NCI-H146 (cell line): Measurements from ENCODE around the gene YWHAG.
"Not testable (repeated sequence)": the region's sequence is repeated elsewhere in the genome, so short reads cannot be mapped to it uniquely, and the experiment has no call there.

Source experiments
- DNase-seq: peaks from one replicate; lab custom pipeline; 2025; lab: John Stamatoyannopoulos, UW

Gene YWHAG

DNA sequence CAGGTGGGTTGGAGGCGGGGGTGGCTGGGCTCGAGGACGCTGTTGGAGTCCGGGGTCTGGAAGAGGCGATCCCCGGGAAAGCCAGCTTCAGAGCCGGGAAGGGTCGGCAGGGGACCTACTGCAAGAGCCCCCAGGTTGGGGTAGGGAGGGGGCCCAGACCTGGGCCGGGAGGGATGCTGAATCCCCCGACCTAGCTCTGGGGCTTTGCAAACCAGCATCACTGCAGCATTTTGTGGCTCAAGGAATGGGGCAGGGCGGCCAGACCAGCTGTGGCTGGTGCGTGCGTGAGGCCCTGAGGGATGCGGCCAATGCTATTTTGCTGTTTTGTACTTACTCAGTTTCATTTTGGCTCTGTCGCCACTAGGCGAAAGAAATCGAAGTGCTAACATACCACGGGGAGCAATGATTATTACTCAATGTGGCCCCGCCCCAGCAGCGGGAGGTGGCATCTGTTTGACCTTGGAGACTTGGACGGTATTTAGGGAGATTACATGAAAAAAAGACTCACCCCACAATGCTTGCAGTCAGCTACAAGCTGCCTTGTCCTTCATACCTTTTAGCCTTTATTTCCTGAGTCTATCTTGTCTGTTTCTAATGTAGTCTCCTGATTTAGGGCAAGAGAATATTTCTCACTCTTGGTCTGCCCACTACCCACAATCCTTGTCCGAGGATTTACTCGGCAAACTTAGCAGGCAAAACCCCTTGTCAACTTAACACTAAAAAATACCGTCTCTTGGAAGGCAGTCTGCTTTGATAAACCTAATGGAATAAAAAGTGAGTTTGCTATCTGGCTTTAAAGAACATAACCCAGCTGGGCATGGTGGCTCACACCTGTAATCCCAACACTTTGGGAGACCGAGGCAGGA lies 40.1 kb downstream of the YWHAG start:
- peak; percentile 76 for DNase-seq

- peak; percentile 98 for DNase-seq
Observed at GRCh38 chr7:76317782-76318487, 40.9 kb downstream of the YWHAG start.

- DNase-seq = peak; percentile 64
Observed at GRCh38 chr7:76316984-76317781, 41.6 kb downstream of the YWHAG start.

DNA sequence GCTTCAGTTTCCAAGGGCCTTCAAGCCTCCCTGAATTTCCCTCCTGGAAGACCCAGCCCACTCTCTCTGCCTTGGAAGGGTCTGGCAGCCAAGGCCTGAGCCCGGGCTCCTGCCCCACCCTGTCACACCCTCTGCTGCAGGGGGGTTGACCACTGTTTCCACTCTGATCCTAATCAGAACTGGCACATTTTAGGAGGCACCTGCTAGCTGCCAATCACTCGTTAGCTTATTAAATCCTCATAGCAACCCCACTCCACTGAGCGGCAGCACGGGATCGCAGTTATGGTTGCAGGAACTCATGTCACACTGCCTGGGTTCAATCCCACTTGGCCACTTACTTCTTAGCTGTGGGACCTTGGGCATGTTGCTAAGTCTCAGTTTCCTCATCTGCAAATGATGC lies 43.4 kb downstream of the YWHAG start:
- DNase-seq = no peak

GRCh38 chr7:76314740-76315139 lies 44.1 kb downstream of the YWHAG start:
- not testable (repeated sequence) for DNase-seq

- peak; percentile 92 for DNase-seq
Observed at GRCh38 chr7:76314042-76314721, 44.6 kb downstream of the YWHAG start.

GRCh38 chr7:76311838-76312237 lies 47.0 kb downstream of the YWHAG start:
- not testable (repeated sequence) for DNase-seq

DNA sequence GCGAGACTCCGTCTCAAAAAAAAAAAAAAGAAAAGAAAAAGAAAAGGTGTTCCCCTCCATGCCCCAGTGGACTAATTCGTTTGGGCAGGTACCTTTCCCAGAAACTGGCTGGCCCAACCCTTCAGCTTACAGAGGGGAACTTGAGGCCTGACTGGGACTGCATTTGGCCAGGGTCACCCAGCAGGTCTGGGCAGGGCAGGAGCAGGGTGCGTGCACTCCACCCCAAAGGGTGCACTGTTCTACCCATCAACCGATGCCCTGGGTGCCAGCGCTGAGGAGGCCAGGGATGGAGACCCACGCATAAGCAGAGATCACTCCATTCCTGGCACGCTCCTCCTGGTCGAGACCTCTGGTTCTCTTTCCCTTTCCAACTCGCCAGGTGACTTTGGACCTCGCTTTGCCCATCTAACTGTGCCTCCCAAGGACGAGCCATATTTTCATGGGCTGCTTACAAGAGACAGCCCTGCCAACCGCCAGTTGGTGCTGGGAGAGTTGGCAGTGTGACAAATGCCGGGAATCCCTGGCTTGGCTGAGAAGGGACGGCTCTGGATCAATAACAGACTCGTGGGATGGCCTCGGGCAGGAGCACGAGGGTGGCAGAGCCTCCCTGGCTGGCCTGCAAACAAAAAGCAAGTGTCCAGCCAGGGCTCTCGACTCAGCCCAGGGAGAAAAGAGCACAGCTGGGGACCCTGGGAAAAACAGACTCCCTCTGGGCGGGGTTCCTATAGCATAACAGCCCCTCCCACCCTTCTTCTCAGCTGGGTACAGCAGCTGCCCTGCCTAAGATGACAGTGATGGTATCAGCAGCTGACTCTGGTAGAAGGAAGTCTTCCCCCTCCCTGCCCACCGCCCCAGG lies 48.5 kb downstream of the YWHAG start:
- DNase-seq = peak; percentile 94

GRCh38 chr7:76309341-76310101 lies 49.3 kb downstream of the YWHAG start:
- not testable (repeated sequence) for DNase-seq

GRCh38 chr7:76308874-76309273 lies 49.9 kb downstream of the YWHAG start:
- not testable (repeated sequence) for DNase-seq

DNA sequence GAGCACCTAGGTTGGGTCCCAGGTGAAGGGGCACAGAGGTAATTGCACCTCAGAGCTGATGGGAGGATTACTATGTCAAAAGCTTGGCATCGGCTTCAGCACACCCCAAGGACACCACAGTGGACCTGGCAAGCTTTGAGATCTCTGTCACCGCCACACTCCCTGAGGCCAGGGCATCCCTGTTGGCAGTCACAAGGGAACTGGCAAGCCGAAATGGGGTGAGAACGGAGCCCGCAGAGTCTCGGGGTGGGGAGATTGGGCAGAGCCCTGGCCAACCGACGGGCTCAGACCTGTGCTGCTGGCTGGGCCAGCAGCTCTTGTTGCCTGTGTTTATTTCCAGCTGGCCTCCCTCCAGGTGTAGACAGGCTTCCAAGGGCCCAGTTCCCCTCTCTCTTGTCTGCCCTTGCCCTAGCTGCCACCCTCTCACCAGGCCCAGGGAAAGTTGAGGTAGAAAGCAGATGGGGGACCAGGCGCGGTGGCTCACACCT lies 53.9 kb downstream of the YWHAG start:
- DNase-seq = no peak

- DNase-seq = peak; percentile 76
Observed at GRCh38 chr7:76303202-76304147, 55.3 kb downstream of the YWHAG start.

DNA sequence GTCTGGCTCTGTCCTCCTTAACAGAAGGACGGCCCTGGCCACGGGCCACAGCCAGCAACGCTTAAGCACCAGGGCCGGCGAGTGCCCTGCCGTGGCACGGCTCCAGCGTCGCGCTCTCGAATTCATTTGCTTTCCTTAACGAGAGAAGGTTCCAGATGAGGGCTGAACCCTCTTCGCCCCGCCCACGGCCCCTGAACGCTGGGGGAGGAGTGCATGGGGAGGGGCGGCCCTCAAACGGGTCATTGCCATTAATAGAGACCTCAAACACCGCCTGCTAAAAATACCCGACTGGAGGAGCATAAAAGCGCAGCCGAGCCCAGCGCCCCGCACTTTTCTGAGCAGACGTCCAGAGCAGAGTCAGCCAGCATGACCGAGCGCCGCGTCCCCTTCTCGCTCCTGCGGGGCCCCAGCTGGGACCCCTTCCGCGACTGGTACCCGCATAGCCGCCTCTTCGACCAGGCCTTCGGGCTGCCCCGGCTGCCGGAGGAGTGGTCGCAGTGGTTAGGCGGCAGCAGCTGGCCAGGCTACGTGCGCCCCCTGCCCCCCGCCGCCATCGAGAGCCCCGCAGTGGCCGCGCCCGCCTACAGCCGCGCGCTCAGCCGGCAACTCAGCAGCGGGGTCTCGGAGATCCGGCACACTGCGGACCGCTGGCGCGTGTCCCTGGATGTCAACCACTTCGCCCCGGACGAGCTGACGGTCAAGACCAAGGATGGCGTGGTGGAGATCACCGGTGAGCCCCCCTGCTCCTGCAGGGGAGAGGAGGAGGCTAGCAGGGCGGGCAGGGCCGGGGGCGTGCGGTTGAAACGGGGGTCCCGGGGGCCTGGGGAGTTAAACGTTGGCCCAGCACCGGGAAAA lies 56.2 kb downstream of the YWHAG start, which contains the start of gene HSPB1:
Gene HSPB1, plus strand, starts transcription at position 327 of the 855 bp plus-strand sequence. Its CDS starts 40 bp downstream, at position 367.
- peak; percentile 82 for DNase-seq

DNA sequence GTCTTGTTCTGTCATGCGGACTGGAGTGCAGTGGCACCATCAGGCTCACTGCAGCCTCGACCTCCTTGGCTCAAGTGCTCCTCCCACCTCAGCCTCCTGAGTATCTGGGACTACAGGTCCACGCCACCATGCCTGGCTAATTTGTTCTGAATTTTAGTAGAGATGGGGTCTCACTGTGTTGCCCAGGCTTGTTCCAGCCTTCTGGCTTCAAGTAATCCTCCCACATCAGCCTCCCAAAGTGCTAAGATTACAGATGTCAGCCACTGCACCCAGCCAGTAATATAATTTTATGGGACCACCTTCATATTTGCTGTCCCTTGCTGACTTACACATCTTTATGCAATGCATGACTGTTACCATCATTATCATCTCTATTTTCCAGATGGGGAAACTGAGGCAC lies 57.8 kb downstream of the YWHAG start:
- DNase-seq = no peak

GRCh38 chr7:76300166-76300731 lies 58.5 kb downstream of the YWHAG start:
- peak; percentile 65 for DNase-seq

- DNase-seq = peak; percentile 39
Observed at GRCh38 chr7:76296743-76297740, 61.7 kb downstream of the YWHAG start.
